Right renal pelvis (tissue), 4 donors: ENCODE data around the gene FNDC3A. TPM values are rescaled to one million over a fixed set of nuclear protein-coding genes. Genes with fewer than 3 reads are reported as not detected.

Experiments
- DNase-seq, 4 donors: peaks; one replicate each; pipeline ENCODE4 v3.0.0-alpha.2; 2013; ENCODE audit warnings: low read depth in 4 of 4, low spot score in 3 of 4, missing footprints in 1 of 4
- polyA plus RNA-seq, 4 donors: library from polyadenylated mRNA; unstranded; fragments of 120-200 nt; gene quantifications; one replicate each; pipeline ENCODE4 v1.2.1, GENCODE V29; 2013; ENCODE audit not compliant: insufficient read length in 4 of 4

Gene FNDC3A
- polyA plus RNA-seq, 4 donors: 68.5 to 88.5 (median 81.6) TPM

GRCh38 chr13:49210114-49210513, 234.4 kb downstream of the FNDC3A start:
- no peak for DNase-seq

GRCh38 chr13:49210669-49211068, 235.0 kb downstream of the FNDC3A start:
- no peak for DNase-seq

GRCh38 chr13:49213539-49213938, 237.8 kb downstream of the FNDC3A start:
- no peak for DNase-seq

DNA sequence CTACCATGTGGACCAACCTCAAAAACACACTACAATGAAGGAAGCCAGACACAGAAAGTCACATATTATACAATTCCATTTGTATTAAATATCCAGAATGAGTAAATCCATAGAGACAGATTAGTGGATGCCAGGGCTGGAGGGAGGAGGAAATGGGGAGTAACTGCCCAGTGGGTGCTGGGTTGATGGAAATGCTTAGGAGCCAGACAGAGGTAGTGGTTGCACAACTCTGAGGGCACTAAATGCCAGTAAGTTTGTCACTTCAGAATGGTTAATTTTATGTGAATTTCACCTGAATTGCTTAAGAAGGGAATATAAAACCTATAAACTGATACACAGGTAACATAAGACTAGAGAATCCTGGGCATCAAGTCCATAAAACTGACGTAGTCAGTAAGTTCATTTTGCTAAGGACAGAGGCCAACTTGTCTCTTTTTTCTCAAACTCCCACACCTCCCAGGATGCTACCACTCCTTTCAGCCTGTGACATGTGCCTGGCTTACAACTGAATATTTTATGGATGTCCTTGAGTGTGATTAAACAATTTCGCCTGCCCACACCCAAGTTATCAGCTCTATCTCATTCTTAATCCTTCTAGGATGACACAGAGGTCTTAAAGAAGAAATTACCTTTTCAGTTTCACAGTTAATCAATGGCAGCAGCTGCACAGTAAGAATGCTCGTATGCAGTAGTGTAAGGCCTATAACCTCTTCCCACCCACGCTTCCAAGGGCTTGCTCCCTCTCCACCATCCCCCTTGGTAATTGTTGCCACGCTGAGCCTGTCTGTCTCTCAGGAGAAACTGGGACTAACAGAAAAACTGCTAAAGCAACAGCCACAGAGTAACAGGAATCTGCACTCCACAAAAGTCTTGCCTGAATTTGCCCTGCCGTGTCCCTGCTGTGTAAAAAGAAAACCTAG, 238.5 kb downstream of the FNDC3A start:
- no peak for DNase-seq

DNA sequence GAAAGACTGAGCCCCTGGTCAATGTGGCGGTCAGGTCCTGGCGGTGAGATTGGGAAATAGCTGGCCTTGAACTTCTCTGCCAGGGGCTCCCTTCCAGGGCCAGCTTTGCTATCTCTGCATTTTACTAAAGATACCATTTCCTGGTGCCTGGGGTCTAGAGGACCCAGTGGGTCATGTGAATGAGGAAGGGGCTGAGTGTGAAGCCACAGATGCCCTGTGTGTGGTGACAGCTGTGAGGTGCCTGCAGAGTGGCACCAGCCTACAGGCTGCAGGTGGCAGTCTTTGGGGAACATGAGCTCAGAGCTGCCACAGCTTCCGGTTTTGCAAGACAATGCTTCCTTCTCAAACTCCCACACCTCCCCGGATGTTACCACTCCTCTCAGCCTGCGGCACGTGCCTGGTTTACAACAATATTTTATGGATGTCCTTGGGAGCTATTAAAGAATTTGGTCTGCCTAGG, 239.2 kb downstream of the FNDC3A start:
- DNase-seq: no peak

GRCh38 chr13:49216334-49216733, 240.6 kb downstream of the FNDC3A start:
- DNase-seq: no peak

DNA sequence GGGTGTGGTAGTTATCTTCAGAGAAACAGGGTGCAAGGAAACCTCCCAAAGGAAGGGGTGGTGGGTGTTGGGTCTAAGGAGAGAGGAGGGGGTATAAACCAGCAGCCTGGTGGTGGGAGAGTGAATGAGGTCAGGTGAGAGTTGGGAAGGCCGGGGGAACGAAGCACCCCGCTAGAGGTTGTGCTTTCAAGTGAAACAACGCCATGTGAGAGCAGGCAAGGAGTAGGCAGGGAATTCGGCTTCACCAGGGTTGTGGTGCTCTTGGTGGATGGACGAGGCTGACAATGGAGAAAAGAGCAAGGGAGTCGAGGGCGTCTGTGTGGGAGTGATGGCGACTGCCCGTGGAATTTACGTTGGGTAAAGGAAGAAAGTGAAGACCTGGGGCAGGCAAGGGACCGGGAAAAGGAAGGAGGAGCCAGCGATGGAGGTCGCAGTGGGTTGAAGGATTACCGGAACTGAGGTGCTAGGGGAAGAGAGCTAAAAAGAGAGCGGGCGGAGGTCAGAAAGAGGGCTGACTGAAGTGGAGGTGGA, 242.3 kb downstream of the FNDC3A start:
- no peak for DNase-seq

- no peak for DNase-seq
Observed at GRCh38 chr13:49218493-49219051, 242.9 kb downstream of the FNDC3A start.

DNA sequence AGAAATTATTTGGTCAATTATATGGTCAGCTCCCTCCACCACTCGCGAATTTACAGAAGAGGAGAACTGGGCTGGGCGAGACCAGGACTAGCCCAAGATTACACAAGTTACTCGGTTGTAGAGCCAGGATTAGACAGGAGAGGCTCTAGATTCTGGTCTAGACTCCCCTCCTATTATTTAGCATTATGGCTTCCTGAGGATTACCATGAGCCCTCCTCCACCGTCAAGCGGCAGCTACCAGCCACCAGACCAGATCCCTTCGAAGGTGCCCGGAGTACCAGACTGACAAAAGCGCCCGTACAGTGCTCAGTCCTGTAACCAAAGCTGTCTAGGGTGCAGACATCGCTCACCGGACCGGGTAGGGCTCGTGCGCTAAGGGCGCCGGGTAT, 243.9 kb downstream of the FNDC3A start:
- peak in 1 of 4 donors; percentile 31 for DNase-seq

GRCh38 chr13:49220036-49220855, 244.5 kb downstream of the FNDC3A start, which contains the start of gene MLNR:
Gene MLNR (plus strand): TSS chr13:49220338. CDS start chr13:49220338, 0 bp downstream.
- peak in 1 of 4 donors; percentile 23 for DNase-seq

- peak in 1 of 4 donors; percentile 10 for DNase-seq
Observed at GRCh38 chr13:49220856-49221589, 245.3 kb downstream of the FNDC3A start.

GRCh38 chr13:49221590-49221965, 245.9 kb downstream of the FNDC3A start:
- no peak for DNase-seq

GRCh38 chr13:49225223-49226042, 249.7 kb downstream of the FNDC3A start:
- DNase-seq: no peak

GRCh38 chr13:49226613-49227012, 250.9 kb downstream of the FNDC3A start:
- DNase-seq: no peak

GRCh38 chr13:49234741-49235140, 259.0 kb downstream of the FNDC3A start:
- no peak for DNase-seq

DNA sequence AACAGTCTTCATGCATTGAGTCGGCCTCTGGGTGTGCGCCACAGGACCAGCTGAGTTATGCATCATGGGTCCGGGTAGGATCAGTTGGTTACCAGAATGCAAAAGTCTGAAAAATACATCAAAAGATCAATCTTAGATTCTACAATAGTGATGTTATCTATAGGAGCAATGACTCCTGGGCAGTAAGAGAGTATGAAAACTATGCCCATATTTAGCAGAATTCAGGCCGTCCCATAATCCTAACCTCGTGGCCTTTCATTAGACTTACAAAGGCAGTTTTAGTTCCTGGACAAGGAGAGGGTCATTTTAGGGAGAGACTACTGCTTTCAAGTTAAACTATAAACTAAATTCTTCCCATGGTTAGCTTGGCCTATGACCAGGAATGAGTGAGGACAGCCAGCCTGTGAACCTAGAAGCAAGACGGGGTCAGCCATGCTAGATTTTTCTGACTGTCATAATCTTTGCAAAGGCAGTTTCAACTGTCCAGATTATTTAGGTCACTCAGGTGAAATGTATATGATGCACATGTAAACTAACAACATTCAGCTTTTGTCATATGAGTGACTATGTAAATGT, 260.2 kb downstream of the FNDC3A start:
- DNase-seq: no peak

- no peak for DNase-seq
Observed at GRCh38 chr13:49238621-49239020, 262.9 kb downstream of the FNDC3A start.

DNA sequence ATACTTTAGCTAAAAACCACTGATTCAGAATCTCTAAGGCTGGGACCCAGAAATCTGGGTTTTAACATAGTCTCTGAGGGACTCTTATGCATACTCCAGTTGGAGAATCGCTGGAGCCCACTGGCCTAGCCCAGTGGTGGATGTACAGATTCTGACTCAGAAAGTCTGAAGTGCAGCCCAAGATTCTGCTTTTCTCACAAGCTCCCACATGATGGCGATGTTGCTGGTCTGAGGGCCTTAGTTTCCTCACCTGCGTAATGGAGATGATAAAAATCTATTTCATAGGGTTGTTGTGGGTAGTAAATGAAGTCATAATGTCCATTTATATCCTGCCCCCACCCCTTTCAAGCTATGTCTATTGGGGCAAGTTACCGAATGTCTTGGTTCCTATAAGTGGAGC, 264.3 kb downstream of the FNDC3A start:
- DNase-seq: no peak

- no peak for DNase-seq
Observed at GRCh38 chr13:49241296-49241695, 265.6 kb downstream of the FNDC3A start.
